SK-N-SH (cell line): Measurements from ENCODE around the gene PRSS8. TPM values are rescaled to one million over a fixed set of nuclear protein-coding genes. Genes with fewer than 3 reads are reported as not detected.

ENCODE experiments used
- CTCF ChIA-PET: fragments of 300-600, 350-600 bp; formaldehyde crosslinking; extraction: SDS; loops from one replicate; lab custom pipeline; 2021; lab: Yijun Ruan, JAX
- POLR2A ChIA-PET: fragments of 350-600 bp; sonication (Branson Sonifier 250); formaldehyde crosslinking; extraction: SDS; loops from one replicate; lab custom pipeline; 2020; ENCODE audit warnings: antibody characterized with exemption, inconsistent platforms; lab: Yijun Ruan, JAX
- DNase-seq: peaks from one replicate; pipeline ENCODE4 v3.0.0; 2012
- H2AFZ ChIP-seq: fragments of 200-600 bp; sonication (generic); 2 replicates; pipeline ENCODE4 v1.8.1; 2016; ENCODE audit warnings: antibody characterized with exemption, mild to moderate bottlenecking, low read depth
- H3F3A ChIP-seq: fragments of 200-600 bp; sonication (generic); replicated peaks from 2 replicates; pipeline ENCODE3; 2016; ENCODE audit warnings: antibody characterized with exemption, mild to moderate bottlenecking; ENCODE audit not compliant: insufficient read depth
- H3K27ac ChIP-seq, 2 experiments: fragments of 200-500 bp in 1 of 2; fragments of 200-600 bp in 1 of 2; sonication (Bioruptor generic) in 1 of 2; sonication (generic), shearing (Covaris generic) in 1 of 2; 2 replicates each; pipeline versions ENCODE4 v1.5.1 to v1.6.1; 2014 to 2016; ENCODE audit warnings: low read depth in 2 of 2, inconsistent platforms in 1 of 2, low read length in 1 of 2, mild to moderate bottlenecking in 1 of 2, mixed read lengths in 1 of 2
- H3K27me3 ChIP-seq: fragments of 200-600 bp; sonication (generic), shearing (Covaris generic); 2 replicates; pipeline ENCODE4 v1.6.1; 2016; ENCODE audit warnings: mixed run types; ENCODE audit not compliant: insufficient read depth
- H3K36me3 ChIP-seq, 2 experiments: fragments of 200-500 bp in 1 of 2; fragments of 200-600 bp in 1 of 2; sonication (Bioruptor generic) in 1 of 2; sonication (generic) in 1 of 2; replicated peaks in 1 of 2; 2 replicates each; pipeline versions ENCODE3 to v1.5.1; 2014 to 2016; ENCODE audit warnings: low read length in 1 of 2, mild to moderate bottlenecking in 1 of 2; ENCODE audit not compliant: insufficient read depth in 2 of 2, control insufficient read depth in 1 of 2
- H3K4me1 ChIP-seq, 2 experiments: fragments of 200-500 bp in 1 of 2; fragments of 200-600 bp in 1 of 2; sonication (Bioruptor generic) in 1 of 2; sonication (generic), shearing (Covaris generic) in 1 of 2; 2 replicates each; pipeline versions ENCODE4 v1.5.1 to v1.6.1; 2014 to 2016; ENCODE audit warnings: low read depth in 1 of 2, low read length in 1 of 2, mixed run types in 1 of 2; ENCODE audit not compliant: insufficient read depth in 2 of 2, control insufficient read depth in 1 of 2
- H3K4me2 ChIP-seq: fragments of 200-600 bp; sonication (generic), shearing (Covaris generic); 2 replicates; pipeline ENCODE4 v1.6.1; 2017; ENCODE audit warnings: mixed run types
- H3K4me3 ChIP-seq, 2 experiments: fragments of 200-500 bp in 1 of 2; fragments of 200-600 bp in 1 of 2; sonication (Bioruptor generic) in 1 of 2; sonication (generic), shearing (Covaris generic) in 1 of 2; 2 replicates each; pipeline versions ENCODE4 v1.5.1 to v1.8.1; 2014 to 2016; ENCODE audit warnings: low read depth in 2 of 2, inconsistent platforms in 1 of 2, low read length in 1 of 2, mild to moderate bottlenecking in 1 of 2, mixed read lengths in 1 of 2, moderate library complexity in 1 of 2
- H3K79me2 ChIP-seq: fragments of 200-600 bp; sonication (generic); 2 replicates; pipeline ENCODE4 v1.8.1; 2017; ENCODE audit warnings: mild to moderate bottlenecking; ENCODE audit not compliant: insufficient read depth
- H3K9ac ChIP-seq: fragments of 200-600 bp; sonication (generic); 2 replicates; pipeline ENCODE4 v1.6.1; 2017; ENCODE audit warnings: mixed run types
- H3K9me2 ChIP-seq: fragments of 200-600 bp; sonication (generic); 2 replicates; pipeline ENCODE4 v1.6.1; 2017; ENCODE audit warnings: mixed run types
- H3K9me3 ChIP-seq: fragments of 200-600 bp; sonication (generic); 2 replicates; pipeline ENCODE4 v1.6.1; 2017; ENCODE audit warnings: mixed run types, mild to moderate bottlenecking, moderate library complexity
- H4K20me1 ChIP-seq: fragments of 200-600 bp; sonication (generic); 2 replicates; pipeline ENCODE4 v1.6.1; 2017; ENCODE audit warnings: mild to moderate bottlenecking, mixed run types; ENCODE audit not compliant: insufficient read depth
- CHD2 ChIP-seq: fragments of 150-350 bp; IDR thresholded peaks from 2 replicates; pipeline ENCODE4 v1.6.1; 2018; ENCODE audit warnings: low read length; ENCODE audit not compliant: partially characterized antibody
- CTCF ChIP-seq: fragments of 200-600 bp; sonication (generic); IDR thresholded peaks from 2 replicates; pipeline ENCODE4 v1.6.1; 2017; ENCODE audit warnings: antibody characterized with exemption, mild to moderate bottlenecking, moderate library complexity
- EZH2phosphoT487 ChIP-seq: fragments of 200-600 bp; sonication (generic); IDR thresholded peaks from 2 replicates; pipeline ENCODE4 v1.6.1; 2017; ENCODE audit warnings: low read depth, mixed run types, mild to moderate bottlenecking, antibody characterized with exemption, moderate library complexity, borderline replicate concordance
- FOSL2 ChIP-seq: IDR thresholded peaks from 2 replicates; pipeline ENCODE4 v1.4.0; 2012; ENCODE audit warnings: low read depth, mild to moderate bottlenecking, moderate library complexity, borderline replicate concordance
- FOXJ3 ChIP-seq: sonication (generic); formaldehyde crosslinking; IDR thresholded peaks from 2 replicates; pipeline ENCODE4 v1.5.1; 2020; ENCODE audit warnings: mild to moderate bottlenecking, missing genetic modification reagents
- FOXM1 ChIP-seq: IDR thresholded peaks from 2 replicates; pipeline ENCODE4 v1.4.0; 2012; ENCODE audit warnings: low read depth, mild to moderate bottlenecking
- GABPA ChIP-seq: IDR thresholded peaks from 2 replicates; pipeline ENCODE4 v1.4.0; 2012; ENCODE audit warnings: low read depth, mild to moderate bottlenecking
- JUND ChIP-seq: IDR thresholded peaks from 2 replicates; pipeline ENCODE4 v1.4.0; 2012
- MEF2A ChIP-seq: IDR thresholded peaks from 2 replicates; pipeline ENCODE4 v1.4.0; 2012; ENCODE audit warnings: low read depth, borderline replicate concordance
- MXI1 ChIP-seq: IDR thresholded peaks from 2 replicates; pipeline ENCODE4 v1.6.1; 2012; ENCODE audit warnings: mild to moderate bottlenecking, low read depth, low read length, improper control_type of control experiment
- NRF1 ChIP-seq: IDR thresholded peaks from 2 replicates; pipeline ENCODE4 v1.6.1; 2012; ENCODE audit warnings: low read depth, mild to moderate bottlenecking, low read length
- RAD21 ChIP-seq: IDR thresholded peaks from 2 replicates; pipeline ENCODE4 v1.6.1; 2012; ENCODE audit warnings: mild to moderate bottlenecking, low read length
- RCOR1 ChIP-seq: fragments of 150-350 bp; IDR thresholded peaks from 2 replicates; pipeline ENCODE4 v1.6.1; 2017; ENCODE audit warnings: antibody characterized with exemption, low read length
- RXRA ChIP-seq: IDR thresholded peaks from 2 replicates; pipeline ENCODE4 v1.4.0; 2012; ENCODE audit warnings: low read depth, mild to moderate bottlenecking, borderline replicate concordance
- SIN3A ChIP-seq: IDR thresholded peaks from 2 replicates; pipeline ENCODE4 v1.6.1; 2012; ENCODE audit warnings: low read depth, mild to moderate bottlenecking, low read length, moderate library complexity, borderline replicate concordance
- SMC3 ChIP-seq: IDR thresholded peaks from 2 replicates; pipeline ENCODE4 v1.6.1; 2012; ENCODE audit warnings: low read depth, low read length, improper control_type of control experiment
- TCF12 ChIP-seq: IDR thresholded peaks from 2 replicates; pipeline ENCODE4 v1.4.0; 2012
- TEAD4 ChIP-seq: IDR thresholded peaks from 2 replicates; pipeline ENCODE4 v1.4.0; 2012; ENCODE audit warnings: mild to moderate bottlenecking, borderline replicate concordance; ENCODE audit not compliant: insufficient read depth
- YY1 ChIP-seq: IDR thresholded peaks from 2 replicates; pipeline ENCODE4 v1.4.0; 2012; ENCODE audit warnings: low read depth, mild to moderate bottlenecking
- WGBS: methylation state at CpG from one replicate; pipeline ENCODE4 v1.1.6; 2017; ENCODE audit warnings: low lambda C conversion rate; 5-methylcytosine and 5-hydroxymethylcytosine counted together
- polyA plus RNA-seq, 3 experiments: library from polyadenylated mRNA; depleted of rRNA; stranded (reverse); fragments of >200 nt; gene quantifications; 2 replicates each; pipeline ENCODE4 v1.2.3, GENCODE V29; 2012
- TF ChIP-seq, protein P1 (sequence below): IDR thresholded peaks from 2 replicates; pipeline ENCODE4 v1.4.0; 2012; ENCODE audit warnings: low read depth, borderline replicate concordance
- TF ChIP-seq, protein P2 (sequence below): IDR thresholded peaks from 2 replicates; pipeline ENCODE4 v1.4.0; 2012; ENCODE audit warnings: low read depth
- TF ChIP-seq, protein P3 (sequence below): IDR thresholded peaks from 2 replicates; pipeline ENCODE4; 2012
- TF ChIP-seq, protein P4 (sequence below): fragments of 150-350 bp; IDR thresholded peaks from 2 replicates; pipeline ENCODE4 v1.6.1; 2017; ENCODE audit warnings: antibody characterized with exemption, low read length, low read depth, borderline replicate concordance
- TF ChIP-seq, protein P5 (sequence below): fragments of 150-350 bp; IDR thresholded peaks from 2 replicates; pipeline ENCODE4 v1.6.1; 2016; ENCODE audit warnings: mild to moderate bottlenecking, low read depth, low read length

Gene PRSS8
- polyA plus RNA-seq, 1 of the 3 experiments (the other 2 are of a cell fraction): 0.07 TPM

- no peak for TF ChIP-seq SMC3
- TF ChIP-seq, protein P1, sequence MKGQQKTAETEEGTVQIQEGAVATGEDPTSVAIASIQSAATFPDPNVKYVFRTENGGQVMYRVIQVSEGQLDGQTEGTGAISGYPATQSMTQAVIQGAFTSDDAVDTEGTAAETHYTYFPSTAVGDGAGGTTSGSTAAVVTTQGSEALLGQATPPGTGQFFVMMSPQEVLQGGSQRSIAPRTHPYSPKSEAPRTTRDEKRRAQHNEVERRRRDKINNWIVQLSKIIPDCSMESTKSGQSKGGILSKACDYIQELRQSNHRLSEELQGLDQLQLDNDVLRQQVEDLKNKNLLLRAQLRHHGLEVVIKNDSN: no peak
- no peak for TF ChIP-seq MEF2A
- TF ChIP-seq, protein P2, sequence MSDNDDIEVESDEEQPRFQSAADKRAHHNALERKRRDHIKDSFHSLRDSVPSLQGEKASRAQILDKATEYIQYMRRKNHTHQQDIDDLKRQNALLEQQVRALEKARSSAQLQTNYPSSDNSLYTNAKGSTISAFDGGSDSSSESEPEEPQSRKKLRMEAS: no peak
- no peak for TF ChIP-seq JUND
- no peak for TF ChIP-seq NRF1
- TF ChIP-seq YY1: no peak
These were observed 25.9 kb downstream of the PRSS8 start (continued) for GRCh38 chr16:31109622-31110021.

- WGBS: 24% methylated on average over 19 of the region's 57 CpGs
- ChIA-PET CTCF (interaction anchor here (1.1 to 1.8 kb wide), 3 partner anchors 26 to 37 kb away, joined by 3 to 8 read pairs (median 3); no protein-coding TSS in a partner anchor), POLR2A (interaction anchor here (3.2 kb wide), 1 partner anchor 8 kb away, joined by 12 read pairs; the partner anchor contains the start of gene KAT8)
- Histone ChIP-seq H3F3A (peaks cover 7% of the 10 kb centered on the region), H3K36me3 (peaks cover 19 to 36% of the 10 kb centered on the region in 2 experiments), H3K79me2 (peaks cover 23% of the 10 kb centered on the region), H3K9ac (peak overlapping the region; percentile 97), H3K27ac (peak overlapping the region in 1 of 2 experiments; percentile 86; a peak in 2 of 4 replicates), H3K4me2 (peak overlapping the region; percentile 94), H4K20me1 (no peaks in the 10 kb centered on the region), H3K27me3 (no peaks in the 10 kb centered on the region), H3K9me2 (no peaks in the 10 kb centered on the region), H3K4me3 (peak overlapping the region; percentile 94 to 98), H3K4me1 (peaks cover 8 to 25% of the 10 kb centered on the region in 2 experiments; a peak in 2 of 4 replicates), H3K9me3 (no peaks in the 10 kb centered on the region), H2AFZ (no peak overlapping the region; the same call in 1 of the 2 replicates)
- no peak for DNase-seq
- TF ChIP-seq RXRA (no peak), RAD21 (no peak), CHD2 (no peak), TEAD4 (no peak), SMC3 (no peak), FOXM1 (no peak), GABPA (no peak), CTCF (no peak), TCF12 (no peak), RCOR1 (no peak), JUND (no peak), SIN3A (no peak), FOSL2 (no peak), MXI1 (no peak), FOXJ3 (CRISPR knock-in tag) (no peak), EZH2phosphoT487 (no peak)
- TF ChIP-seq, protein P3, sequence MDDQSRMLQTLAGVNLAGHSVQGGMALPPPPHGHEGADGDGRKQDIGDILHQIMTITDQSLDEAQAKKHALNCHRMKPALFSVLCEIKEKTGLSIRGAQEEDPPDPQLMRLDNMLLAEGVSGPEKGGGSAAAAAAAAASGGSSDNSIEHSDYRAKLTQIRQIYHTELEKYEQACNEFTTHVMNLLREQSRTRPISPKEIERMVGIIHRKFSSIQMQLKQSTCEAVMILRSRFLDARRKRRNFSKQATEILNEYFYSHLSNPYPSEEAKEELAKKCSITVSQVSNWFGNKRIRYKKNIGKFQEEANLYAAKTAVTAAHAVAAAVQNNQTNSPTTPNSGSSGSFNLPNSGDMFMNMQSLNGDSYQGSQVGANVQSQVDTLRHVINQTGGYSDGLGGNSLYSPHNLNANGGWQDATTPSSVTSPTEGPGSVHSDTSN: no peak
- TF ChIP-seq, protein P4, sequence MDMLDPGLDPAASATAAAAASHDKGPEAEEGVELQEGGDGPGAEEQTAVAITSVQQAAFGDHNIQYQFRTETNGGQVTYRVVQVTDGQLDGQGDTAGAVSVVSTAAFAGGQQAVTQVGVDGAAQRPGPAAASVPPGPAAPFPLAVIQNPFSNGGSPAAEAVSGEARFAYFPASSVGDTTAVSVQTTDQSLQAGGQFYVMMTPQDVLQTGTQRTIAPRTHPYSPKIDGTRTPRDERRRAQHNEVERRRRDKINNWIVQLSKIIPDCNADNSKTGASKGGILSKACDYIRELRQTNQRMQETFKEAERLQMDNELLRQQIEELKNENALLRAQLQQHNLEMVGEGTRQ: no peak
- TF ChIP-seq, protein P5, sequence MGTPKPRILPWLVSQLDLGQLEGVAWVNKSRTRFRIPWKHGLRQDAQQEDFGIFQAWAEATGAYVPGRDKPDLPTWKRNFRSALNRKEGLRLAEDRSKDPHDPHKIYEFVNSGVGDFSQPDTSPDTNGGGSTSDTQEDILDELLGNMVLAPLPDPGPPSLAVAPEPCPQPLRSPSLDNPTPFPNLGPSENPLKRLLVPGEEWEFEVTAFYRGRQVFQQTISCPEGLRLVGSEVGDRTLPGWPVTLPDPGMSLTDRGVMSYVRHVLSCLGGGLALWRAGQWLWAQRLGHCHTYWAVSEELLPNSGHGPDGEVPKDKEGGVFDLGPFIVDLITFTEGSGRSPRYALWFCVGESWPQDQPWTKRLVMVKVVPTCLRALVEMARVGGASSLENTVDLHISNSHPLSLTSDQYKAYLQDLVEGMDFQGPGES: no peak
These were observed 26.6 kb downstream of the PRSS8 start for GRCh38 chr16:31108794-31109558.
